ENCODE results near the gene KRTAP10-5.

DNA sequence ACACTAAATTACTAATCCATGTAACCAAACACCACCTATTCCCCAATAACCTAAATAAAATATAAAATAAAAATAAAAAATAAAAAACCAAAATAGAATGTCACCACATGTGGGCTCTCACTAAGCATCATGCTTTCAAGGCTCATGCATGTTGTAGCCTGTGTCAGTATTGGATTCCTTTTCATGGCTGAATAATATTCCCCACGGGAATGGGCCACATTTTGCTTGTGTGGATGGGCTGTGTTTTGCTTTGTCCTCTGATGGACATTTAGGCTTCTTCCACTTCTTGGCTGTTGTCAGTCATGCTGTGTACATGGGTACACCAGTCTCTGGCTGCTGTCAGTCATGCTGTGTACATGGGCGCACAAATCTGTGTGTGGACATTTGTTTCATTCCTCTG lies 8.7 kb upstream of the KRTAP10-5 start:
- TF ChIP-seq, protein P1, sequence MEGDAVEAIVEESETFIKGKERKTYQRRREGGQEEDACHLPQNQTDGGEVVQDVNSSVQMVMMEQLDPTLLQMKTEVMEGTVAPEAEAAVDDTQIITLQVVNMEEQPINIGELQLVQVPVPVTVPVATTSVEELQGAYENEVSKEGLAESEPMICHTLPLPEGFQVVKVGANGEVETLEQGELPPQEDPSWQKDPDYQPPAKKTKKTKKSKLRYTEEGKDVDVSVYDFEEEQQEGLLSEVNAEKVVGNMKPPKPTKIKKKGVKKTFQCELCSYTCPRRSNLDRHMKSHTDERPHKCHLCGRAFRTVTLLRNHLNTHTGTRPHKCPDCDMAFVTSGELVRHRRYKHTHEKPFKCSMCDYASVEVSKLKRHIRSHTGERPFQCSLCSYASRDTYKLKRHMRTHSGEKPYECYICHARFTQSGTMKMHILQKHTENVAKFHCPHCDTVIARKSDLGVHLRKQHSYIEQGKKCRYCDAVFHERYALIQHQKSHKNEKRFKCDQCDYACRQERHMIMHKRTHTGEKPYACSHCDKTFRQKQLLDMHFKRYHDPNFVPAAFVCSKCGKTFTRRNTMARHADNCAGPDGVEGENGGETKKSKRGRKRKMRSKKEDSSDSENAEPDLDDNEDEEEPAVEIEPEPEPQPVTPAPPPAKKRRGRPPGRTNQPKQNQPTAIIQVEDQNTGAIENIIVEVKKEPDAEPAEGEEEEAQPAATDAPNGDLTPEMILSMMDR (IDR thresholded peaks at IDR 0.05), result no peak
- no peak for TF ChIP-seq POLR2A (IDR thresholded peaks at IDR 0.05)
